ENCODE results near the gene USP40.
A peak's percentile ranks its signal among the peaks of the same experiment; 100 is the strongest.

USP40 gene

GRCh38 chr2:233553366-233553765 lies 13.2 kb downstream of the USP40 start:
- DNase-seq (ENCODE audit: low read depth): no peak

DNA sequence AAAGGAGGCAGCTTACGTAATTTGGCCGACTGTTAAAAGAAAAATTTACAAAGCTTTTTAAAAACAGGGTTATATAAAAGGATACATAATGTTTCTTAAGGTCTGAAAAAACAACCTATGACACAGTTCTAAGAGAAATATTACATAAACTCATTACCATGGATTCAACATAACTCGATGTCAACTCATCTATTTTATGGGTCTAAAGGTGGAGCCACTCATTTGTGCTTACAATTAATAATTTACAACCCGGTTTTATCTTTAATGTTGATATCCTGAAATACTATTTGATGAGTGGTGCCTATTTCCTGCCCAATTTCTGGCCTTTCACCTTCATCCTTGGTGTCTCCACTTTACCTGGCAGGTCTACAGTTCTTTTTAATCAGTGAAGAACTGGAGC lies 15.1 kb downstream of the USP40 start:
- no peak for DNase-seq (ENCODE audit: low read depth)

DNA sequence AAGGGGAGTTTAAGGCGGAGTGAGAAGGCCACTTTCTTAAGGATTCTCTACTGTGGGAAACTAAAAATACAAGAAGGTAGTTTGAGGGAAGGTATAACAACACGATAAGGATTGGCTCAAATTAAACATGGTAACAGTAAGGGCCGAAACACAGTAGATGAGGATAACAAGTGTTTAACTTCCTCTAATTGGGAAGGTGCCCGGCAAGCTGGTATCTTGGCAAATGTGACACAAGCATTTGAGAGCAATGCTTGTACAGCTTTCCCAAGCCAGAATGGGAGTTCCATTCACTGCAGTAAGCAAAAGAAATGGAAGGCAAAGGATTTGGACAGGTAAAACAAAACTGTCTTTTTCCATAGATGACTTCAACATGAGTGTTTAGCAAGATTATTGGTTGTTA lies 19.8 kb downstream of the USP40 start:
- no peak for DNase-seq (ENCODE audit: low read depth)

DNA sequence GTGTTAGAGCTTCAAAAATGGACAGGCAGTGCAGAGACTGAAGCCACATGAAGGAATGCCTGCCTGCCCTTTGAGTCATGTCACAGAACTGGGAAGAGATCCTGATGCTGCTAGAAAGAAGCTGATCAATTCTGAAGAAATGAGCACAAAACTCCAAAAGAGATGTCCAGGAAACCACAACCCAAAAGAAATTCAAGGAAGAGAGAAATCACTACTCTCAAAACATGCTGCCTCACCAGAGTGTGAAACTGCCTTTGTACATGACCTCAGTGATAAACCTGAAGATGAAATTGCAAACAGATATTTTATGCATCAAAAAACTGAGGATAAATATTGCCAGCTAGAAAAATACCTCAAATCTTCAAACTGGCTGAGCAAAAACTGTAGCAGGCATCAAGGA lies 20.5 kb downstream of the USP40 start:
- DNase-seq (ENCODE audit: low read depth): no peak

DNA sequence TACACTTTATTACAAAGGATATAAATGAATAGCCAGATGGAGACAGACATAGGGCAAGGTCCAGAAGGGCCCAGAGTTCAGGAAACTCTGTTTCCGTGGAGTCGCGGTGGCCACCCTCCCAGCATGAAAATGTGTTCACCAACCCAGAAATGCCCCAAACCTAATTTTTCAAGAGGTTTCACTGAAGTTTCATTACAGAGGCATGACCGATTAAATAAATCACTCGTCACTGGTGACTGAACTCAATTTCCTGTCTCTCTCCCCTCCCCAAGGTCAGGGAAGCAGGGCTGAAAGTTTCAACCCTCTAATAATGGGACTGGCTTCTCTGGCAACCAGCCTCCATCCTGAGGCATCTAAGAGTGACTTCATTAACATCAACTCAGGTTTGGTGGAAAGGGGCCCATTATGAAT lies 22.4 kb downstream of the USP40 start:
- no peak for DNase-seq (ENCODE audit: low read depth)

DNA sequence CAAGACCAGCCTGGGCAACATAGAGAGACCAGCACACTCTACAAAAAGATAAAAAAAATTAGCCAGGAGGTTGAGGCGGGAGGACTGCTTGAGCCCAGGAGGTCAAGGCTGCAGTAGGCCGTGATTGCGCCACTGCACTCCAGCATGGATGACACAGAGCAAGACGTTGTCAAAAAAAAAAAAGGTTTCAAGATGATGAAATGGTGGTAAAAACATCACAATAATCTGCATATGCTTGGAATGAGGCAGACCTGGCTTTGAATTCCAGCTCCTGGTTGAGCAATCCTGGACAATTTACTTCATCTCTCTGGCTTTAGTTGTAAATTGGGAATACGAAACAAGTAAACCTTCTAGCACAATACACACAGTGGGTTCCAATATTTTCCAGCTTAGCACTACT lies 24.1 kb downstream of the USP40 start:
- DNase-seq (ENCODE audit: low read depth): peak; percentile 71

GRCh38 chr2:233538741-233539140 lies 27.8 kb downstream of the USP40 start:
- DNase-seq (ENCODE audit: low read depth): no peak

DNA sequence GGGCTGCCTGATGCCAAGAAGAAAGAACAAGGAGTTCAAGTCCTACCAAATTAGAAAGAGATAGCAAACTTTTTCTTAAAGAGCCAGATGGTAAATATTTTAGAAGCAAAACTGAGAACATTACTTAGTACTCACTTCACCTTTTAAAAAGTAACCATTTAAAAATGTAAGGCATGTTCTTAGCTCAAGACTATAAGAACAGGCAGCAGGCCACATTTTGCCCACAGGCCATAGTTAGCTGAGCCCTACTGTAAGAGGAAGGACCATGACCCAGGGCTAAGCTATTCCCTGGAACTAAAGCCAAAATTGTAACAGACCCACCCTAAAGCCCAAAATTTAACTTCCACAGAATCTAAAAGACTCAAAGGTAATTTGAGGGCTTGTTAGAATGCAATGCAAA lies 31.3 kb downstream of the USP40 start:
- DNase-seq (ENCODE audit: low read depth): no peak

GRCh38 chr2:233532971-233533370 lies 33.6 kb downstream of the USP40 start:
- DNase-seq (ENCODE audit: low read depth): no peak

GRCh38 chr2:233531955-233532354 lies 34.6 kb downstream of the USP40 start:
- DNase-seq (ENCODE audit: low read depth): no peak

DNA sequence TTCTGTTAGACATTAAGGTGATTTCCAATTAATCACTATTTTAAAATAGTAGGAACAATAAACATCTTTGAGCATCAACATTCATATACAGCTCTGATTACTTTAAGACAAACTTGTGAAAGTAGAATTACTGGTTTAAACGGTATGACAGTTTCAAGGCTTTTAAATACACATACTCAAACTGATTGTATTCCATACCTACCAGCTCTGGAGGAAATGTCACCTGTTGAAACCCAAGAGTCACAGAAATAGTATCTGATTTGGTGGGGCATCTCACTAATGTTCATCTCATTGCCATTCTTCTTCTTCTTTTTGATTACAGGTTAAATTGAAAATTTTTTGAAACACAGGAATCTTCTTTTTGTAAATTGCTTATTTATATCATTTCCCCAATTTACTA lies 36.2 kb downstream of the USP40 start:
- DNase-seq (ENCODE audit: low read depth): no peak

DNA sequence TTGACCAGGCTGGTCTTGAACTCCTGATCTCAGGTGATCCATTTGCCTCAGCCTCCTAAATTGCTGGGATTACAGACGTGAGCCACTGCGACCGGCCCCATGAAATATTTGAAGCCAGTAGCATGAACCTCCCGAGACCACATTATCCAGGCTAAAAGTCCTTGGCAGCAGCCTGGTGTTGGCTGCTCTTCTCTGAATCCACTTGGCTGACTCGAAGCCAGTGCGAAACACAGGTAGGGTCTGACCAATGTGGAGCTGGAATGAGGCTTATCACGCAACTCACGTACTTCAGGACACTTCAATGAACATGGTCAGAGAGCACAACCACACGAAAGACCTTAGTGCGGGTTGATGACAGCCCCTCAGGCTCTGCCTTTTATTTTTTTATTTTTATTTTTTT lies 38.4 kb downstream of the USP40 start:
- no peak for DNase-seq (ENCODE audit: low read depth)

- no peak for DNase-seq (ENCODE audit: low read depth)
Measured at GRCh38 chr2:233525791-233526190, 40.8 kb downstream of the USP40 start.

DNA sequence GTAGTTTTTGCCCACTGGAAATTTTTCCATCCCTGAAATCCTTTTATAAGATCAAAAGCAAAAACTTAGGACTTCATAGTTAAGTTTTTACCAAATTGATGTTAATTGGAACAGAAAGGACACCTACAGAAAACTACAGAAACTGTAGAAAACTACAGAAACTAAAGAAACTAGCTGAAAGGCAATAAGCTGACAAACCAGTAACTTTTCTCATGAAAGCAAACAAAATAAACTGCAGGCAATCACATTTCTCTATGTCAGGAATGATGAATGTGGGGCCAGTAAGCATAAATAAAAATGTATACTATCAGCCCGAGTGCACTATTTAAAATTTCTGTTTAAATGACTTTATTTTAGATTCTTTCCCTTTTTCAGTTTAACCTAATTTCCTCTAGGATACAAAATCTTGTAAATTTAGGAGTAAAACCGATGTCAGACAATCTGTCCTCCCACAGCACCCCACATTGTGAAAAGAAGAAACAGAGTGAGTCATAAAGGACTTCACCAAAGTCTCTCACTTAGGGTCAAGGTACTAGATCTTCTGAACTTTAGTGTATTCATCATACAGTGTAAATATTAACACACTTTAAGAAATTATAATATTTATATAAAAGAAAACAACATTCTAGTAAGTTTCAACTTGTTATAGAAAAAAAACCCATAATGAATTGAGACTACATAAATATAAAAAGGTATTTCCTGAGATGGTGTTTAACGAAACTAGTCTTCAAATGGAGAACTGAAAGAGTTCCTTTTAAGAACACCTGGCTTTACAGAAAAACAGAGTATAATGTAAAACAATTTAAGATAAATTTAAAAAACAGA lies 46.6 kb downstream of the USP40 start:
- no peak for DNase-seq (ENCODE audit: low read depth)

GRCh38 chr2:233513953-233514655 lies 52.5 kb downstream of the USP40 start:
- no peak for DNase-seq (ENCODE audit: low read depth)

DNA sequence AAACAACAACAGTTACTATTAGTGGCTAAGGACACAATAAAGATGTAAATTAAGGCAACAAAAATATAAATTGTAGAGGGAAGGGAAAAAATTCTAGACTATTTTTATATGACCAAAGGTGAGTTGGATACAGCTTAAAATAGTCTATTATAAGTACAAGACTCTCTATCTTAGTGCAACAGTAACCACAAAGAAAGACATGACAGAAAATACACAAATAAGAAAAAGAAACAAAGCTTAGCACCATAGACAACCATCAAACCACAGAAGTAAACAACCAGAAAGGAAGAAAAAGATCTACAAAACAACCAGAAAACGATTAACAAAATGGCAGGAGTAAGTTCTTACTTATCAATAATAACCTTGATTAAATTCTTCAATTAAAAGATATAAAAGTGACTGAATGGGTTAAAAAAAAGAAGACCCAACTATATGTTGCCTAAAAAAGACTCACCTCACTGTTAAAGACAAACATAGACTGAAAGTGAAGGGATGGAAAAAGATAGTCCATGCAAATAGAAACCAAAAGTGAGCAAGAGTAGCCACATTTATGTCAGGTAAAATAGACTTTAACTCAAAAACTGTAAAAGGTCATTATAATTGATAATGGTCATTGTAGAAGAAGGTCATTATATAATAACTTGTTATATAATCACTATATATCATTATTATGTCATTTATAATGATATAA lies 62.5 kb downstream of the USP40 start:
- DNase-seq (ENCODE audit: low read depth): no peak

DNA sequence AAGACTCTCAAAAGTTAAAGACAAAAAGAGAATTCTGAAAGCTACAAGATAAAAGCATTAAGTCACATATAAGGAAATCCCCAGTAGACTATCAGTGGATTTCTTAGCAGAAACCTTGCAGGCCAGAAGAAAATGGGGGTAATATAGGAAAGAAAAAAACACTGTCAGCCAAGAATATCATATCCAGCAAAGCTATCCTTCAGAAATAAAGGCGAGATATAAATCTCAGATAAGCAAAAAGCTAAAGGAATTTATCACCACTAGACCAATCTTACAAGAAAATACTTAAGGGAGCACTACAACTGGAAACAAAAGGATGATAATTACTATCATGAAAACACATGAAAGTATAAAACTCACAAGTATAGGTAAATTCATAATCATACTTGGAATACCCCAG lies 63.1 kb downstream of the USP40 start:
- no peak for DNase-seq (ENCODE audit: low read depth)

DNA sequence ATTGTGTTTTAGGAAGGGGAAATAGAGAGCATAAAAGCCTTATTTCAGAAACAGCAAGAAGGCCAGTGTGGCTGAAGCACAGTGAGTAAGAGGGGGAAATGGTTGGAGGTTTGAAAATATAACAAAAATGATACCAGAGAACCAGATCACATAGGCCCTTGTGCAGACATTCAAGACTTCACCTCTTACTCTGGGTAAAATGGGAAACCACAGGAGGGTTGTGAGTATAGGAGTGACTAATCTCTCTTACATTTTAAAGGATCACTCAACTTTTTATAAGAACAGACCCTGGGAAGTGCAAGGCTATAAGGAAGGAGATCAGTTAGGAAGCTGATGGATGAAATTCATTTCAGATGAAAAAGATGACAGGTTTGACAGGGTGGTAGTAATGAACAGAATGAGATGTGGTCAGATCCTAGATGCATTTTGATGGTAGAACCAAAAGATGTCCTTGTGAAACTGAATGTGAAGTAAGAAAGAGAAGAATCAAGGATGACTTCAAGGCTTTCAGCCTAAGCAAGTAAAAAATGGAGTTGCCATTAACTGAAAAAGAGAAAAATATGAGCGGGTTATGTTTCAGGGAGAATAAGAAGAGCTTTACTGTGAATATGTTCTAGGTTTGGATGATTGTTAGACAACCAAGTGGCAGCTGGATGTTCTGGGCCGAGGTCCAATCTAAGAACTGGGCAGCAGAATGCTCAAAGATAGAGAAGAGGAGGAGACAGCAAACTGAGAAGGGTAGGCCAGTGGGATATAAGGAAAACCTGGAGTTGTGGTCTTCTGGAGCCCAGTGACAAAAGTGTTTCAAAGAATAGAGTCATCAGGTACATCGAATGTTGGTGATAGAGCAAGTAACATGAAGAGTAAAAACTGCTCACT lies 65.1 kb downstream of the USP40 start:
- DNase-seq (ENCODE audit: low read depth): no peak

DNA sequence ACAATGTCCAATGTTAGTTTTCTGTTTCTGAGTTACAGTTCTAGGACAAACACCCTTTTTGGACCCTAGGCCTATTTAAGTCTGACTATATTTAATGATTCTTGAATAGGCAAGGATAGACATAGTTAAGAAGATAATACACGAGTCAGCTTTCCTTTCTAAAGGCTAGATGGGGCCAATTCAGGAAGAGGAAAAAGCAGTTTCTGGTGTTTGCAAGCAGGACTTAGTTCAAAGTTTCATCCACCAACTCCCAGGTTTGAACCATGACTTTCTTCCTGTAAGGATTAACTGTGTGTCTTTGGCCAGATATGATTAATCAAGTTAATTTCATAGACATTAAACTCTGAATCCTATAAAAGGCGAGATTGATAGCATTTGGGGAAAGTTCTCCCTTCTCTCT lies 66.7 kb downstream of the USP40 start:
- DNase-seq (ENCODE audit: low read depth): no peak

GRCh38 chr2:233498126-233498525 lies 68.5 kb downstream of the USP40 start:
- DNase-seq (ENCODE audit: low read depth): no peak

DNA sequence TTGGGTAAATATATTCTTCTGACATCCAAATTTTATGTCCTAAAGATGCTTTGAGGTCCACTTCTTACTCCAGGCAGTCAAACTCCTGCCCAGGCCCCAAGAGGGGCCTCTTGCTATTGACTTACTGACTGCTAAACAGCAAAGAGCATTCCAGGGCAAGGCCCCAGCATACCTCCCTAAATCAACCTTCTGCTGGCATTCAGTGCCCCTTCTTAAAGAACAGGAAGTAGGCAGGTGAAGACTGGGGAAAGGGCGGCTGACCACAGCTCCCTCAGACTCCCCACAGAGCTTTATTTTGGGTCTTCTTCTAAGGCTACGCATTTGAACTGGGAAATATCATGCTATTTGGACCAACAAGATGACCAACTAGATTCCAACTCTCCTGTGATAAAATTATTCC lies 68.9 kb downstream of the USP40 start:
- DNase-seq (ENCODE audit: low read depth): no peak
